ENCODE measurements around the gene TRPM2.

DNA sequence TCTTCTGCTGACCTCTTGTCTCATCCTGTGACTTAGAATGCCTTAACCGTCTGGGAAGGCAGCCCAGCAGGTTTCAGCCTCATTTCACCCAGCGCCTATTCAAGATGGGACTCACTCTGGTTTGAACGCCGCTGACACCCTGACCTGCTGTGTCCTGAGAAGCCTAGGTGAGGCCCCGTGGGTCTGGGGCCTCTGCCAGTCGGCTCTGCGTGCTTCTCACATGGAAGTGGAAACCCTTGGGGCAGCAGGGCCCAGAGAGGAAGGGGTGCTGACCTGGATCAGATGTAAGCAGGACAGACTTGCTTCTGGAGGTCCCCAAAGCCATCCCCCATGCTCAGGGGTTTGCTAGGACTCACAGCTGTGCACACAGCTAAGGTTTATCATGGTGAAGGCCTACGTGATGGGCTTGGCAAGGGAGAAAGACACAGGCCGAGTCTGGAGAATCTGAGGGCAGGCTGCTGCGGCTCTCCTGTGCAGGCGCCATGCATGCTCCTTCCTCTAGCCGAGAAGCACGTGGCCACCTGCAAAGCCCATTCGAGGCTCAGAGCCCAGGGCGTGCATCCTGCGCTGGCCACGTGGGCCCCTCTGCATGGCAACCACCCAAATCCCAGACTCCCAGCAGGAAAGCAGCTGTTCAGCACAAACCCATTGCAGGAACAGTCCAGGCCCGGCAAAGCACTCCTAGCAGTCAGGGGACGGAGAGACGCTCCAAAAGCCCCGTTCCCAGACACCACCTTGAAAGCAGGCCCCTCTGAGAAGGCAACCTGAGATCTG lies 3.8 kb downstream of the TRPM2 start:
- no peak for TF ChIP-seq POLR2AphosphoS5 (IDR thresholded peaks at IDR 0.05)
- TF ChIP-seq, protein P1, sequence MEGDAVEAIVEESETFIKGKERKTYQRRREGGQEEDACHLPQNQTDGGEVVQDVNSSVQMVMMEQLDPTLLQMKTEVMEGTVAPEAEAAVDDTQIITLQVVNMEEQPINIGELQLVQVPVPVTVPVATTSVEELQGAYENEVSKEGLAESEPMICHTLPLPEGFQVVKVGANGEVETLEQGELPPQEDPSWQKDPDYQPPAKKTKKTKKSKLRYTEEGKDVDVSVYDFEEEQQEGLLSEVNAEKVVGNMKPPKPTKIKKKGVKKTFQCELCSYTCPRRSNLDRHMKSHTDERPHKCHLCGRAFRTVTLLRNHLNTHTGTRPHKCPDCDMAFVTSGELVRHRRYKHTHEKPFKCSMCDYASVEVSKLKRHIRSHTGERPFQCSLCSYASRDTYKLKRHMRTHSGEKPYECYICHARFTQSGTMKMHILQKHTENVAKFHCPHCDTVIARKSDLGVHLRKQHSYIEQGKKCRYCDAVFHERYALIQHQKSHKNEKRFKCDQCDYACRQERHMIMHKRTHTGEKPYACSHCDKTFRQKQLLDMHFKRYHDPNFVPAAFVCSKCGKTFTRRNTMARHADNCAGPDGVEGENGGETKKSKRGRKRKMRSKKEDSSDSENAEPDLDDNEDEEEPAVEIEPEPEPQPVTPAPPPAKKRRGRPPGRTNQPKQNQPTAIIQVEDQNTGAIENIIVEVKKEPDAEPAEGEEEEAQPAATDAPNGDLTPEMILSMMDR (IDR thresholded peaks at IDR 0.05), result no peak
